H9 (cell line): ENCODE data around the gene RSBN1L. TPM values are rescaled to one million over a fixed set of nuclear protein-coding genes. Genes with fewer than 3 reads are reported as not detected.

Source experiments
- DNase-seq: peaks from one replicate; pipeline ENCODE4 v3.0.0-alpha.2; 2017
- H2AFZ ChIP-seq: one replicate; pipeline ENCODE4 v1.6.1; 2013; ENCODE audit warnings: mild to moderate bottlenecking, low read length, control low read depth, moderate library complexity
- H2AK5ac ChIP-seq: 2 replicates; pipeline ENCODE4 v1.6.1; 2013; ENCODE audit warnings: low read length, control low read depth, mixed read lengths; ENCODE audit not compliant: insufficient read length
- H2BK120ac ChIP-seq: one replicate; pipeline ENCODE4 v1.6.1; 2013; ENCODE audit warnings: low read depth, mild to moderate bottlenecking, low read length, control low read depth, inconsistent platforms; ENCODE audit not compliant: poor library complexity, severe bottlenecking
- H2BK12ac ChIP-seq: 2 replicates; pipeline ENCODE4 v1.6.1; 2013; ENCODE audit warnings: low read length, control low read depth, mixed read lengths, low read depth; ENCODE audit not compliant: insufficient read length
- H2BK15ac ChIP-seq: 2 replicates; pipeline ENCODE4 v1.6.1; 2013; ENCODE audit warnings: low read depth, low read length, control low read depth
- H2BK20ac ChIP-seq: one replicate; pipeline ENCODE4 v1.6.1; 2013; ENCODE audit warnings: low read depth, mild to moderate bottlenecking, low read length, control low read depth, inconsistent platforms; ENCODE audit not compliant: poor library complexity, severe bottlenecking
- H2BK5ac ChIP-seq: 2 replicates; pipeline ENCODE4 v1.6.1; 2013; ENCODE audit warnings: low read length, control low read depth, mixed read lengths; ENCODE audit not compliant: insufficient read length
- H3K14ac ChIP-seq: 2 replicates; pipeline ENCODE4 v1.6.1; 2013; ENCODE audit warnings: low read length, control low read depth; ENCODE audit not compliant: insufficient read depth
- H3K18ac ChIP-seq: 2 replicates; pipeline ENCODE4 v1.6.1; 2013; ENCODE audit warnings: low read depth, mild to moderate bottlenecking, mixed read lengths, low read length, control low read depth; ENCODE audit not compliant: insufficient read length
- H3K23ac ChIP-seq: 2 replicates; pipeline ENCODE4 v1.6.1; 2013; ENCODE audit warnings: low read length, control low read depth, mixed read lengths, low read depth; ENCODE audit not compliant: insufficient read length
- H3K23me2 ChIP-seq: 2 replicates; pipeline ENCODE4 v1.6.1; 2013; ENCODE audit warnings: low read depth, mild to moderate bottlenecking, mixed read lengths, low read length, control low read depth; ENCODE audit not compliant: insufficient read length, poor library complexity, severe bottlenecking
- H3K27ac ChIP-seq: 2 replicates; pipeline ENCODE4 v1.5.1; 2013; ENCODE audit warnings: low read length, control low read depth, mixed read lengths, low read depth; ENCODE audit not compliant: insufficient read length
- H3K27me3 ChIP-seq: 2 replicates; pipeline ENCODE4 v1.6.1; 2013; ENCODE audit warnings: low read length, control low read depth, inconsistent platforms; ENCODE audit not compliant: insufficient read depth
- H3K4ac ChIP-seq: 2 replicates; pipeline ENCODE4 v1.6.1; 2013; ENCODE audit warnings: low read depth, mild to moderate bottlenecking, control low read depth, inconsistent platforms, low read length, moderate library complexity
- H3K4me1 ChIP-seq: 2 replicates; pipeline ENCODE4 v1.6.1; 2013; ENCODE audit warnings: low read length, control low read depth, inconsistent platforms; ENCODE audit not compliant: insufficient read depth
- H3K4me2 ChIP-seq: 2 replicates; pipeline ENCODE4 v1.6.1; 2013; ENCODE audit warnings: low read length, control low read depth, mixed read lengths; ENCODE audit not compliant: insufficient read length, insufficient read depth
- H3K56ac ChIP-seq: 2 replicates; pipeline ENCODE4 v1.6.1; 2013; ENCODE audit warnings: low read depth, mild to moderate bottlenecking, mixed read lengths, low read length, control low read depth; ENCODE audit not compliant: insufficient read length
- H3K79me1 ChIP-seq: 2 replicates; pipeline ENCODE4 v1.6.1; 2013; ENCODE audit warnings: low read depth, mild to moderate bottlenecking, moderate library complexity, low read length, control low read depth, inconsistent platforms; ENCODE audit not compliant: insufficient read depth, poor library complexity, severe bottlenecking
- H3K79me2 ChIP-seq: 2 replicates; pipeline ENCODE4 v1.6.1; 2013; ENCODE audit warnings: low read length, control low read depth, inconsistent platforms; ENCODE audit not compliant: insufficient read depth
- H3K9ac ChIP-seq: 2 replicates; pipeline ENCODE4 v1.6.1; 2013; ENCODE audit warnings: low read length, control low read depth, mixed read lengths; ENCODE audit not compliant: insufficient read length; ENCODE audit errors: extremely low read depth
- H3K9me3 ChIP-seq: one replicate; pipeline ENCODE4 v1.6.1; 2013; ENCODE audit warnings: low read depth, low read length, inconsistent platforms; ENCODE audit not compliant: control insufficient read depth
- H3T11ph ChIP-seq: one replicate; pipeline ENCODE4 v1.6.1; 2013; ENCODE audit warnings: mild to moderate bottlenecking, low read length, control low read depth, inconsistent platforms
- H4K20me1 ChIP-seq: one replicate; pipeline ENCODE4 v1.6.1; 2013; ENCODE audit not compliant: control insufficient read depth, insufficient read length, insufficient read depth
- H4K5ac ChIP-seq: 2 replicates; pipeline ENCODE4 v1.6.1; 2013; ENCODE audit warnings: low read depth, mild to moderate bottlenecking, mixed read lengths, low read length, control low read depth; ENCODE audit not compliant: insufficient read length
- H4K8ac ChIP-seq: replicated peaks from 2 replicates; pipeline ENCODE4 v1.6.1; 2013; ENCODE audit warnings: low read length, control low read depth, mixed read lengths, low read depth; ENCODE audit not compliant: insufficient read length
- H4K91ac ChIP-seq: 2 replicates; pipeline ENCODE4 v1.6.1; 2013; ENCODE audit warnings: low read depth, mild to moderate bottlenecking, moderate library complexity, mixed read lengths, low read length, control low read depth; ENCODE audit not compliant: insufficient read length
- H3K27ac Mint-ChIP-seq, 3 experiments: 2 replicates in 2 of 3; 3 replicates in 1 of 3; pipeline ENCODE4 v1.8.0; 2020 to 2021; ENCODE audit warnings: mixed read lengths in 3 of 3, mild to moderate bottlenecking in 1 of 3, moderate library complexity in 1 of 3
- H3K27me3 Mint-ChIP-seq: 2 replicates; pipeline ENCODE4 v1.8.0; 2021; ENCODE audit warnings: low read depth, mild to moderate bottlenecking, moderate library complexity, mixed read lengths
- H3K36me3 Mint-ChIP-seq, 3 experiments: 2 replicates in 2 of 3; 3 replicates in 1 of 3; pipeline ENCODE4 v1.8.0; 2020 to 2021; ENCODE audit warnings: low read depth in 3 of 3, mixed read lengths in 3 of 3; ENCODE audit not compliant: insufficient read depth in 1 of 3
- H3K4me1 Mint-ChIP-seq, 2 experiments: 2 replicates each; pipeline ENCODE4 v1.8.0; 2020; ENCODE audit warnings: mixed read lengths in 2 of 2
- H3K4me3 Mint-ChIP-seq, 2 experiments: 2 replicates in 1 of 2; 3 replicates in 1 of 2; pipeline ENCODE4 v1.8.0; 2020 to 2021; ENCODE audit warnings: mild to moderate bottlenecking in 2 of 2, mixed read lengths in 2 of 2, moderate library complexity in 1 of 2
- H3K9me3 Mint-ChIP-seq, 2 experiments: 2 replicates in 1 of 2; 3 replicates in 1 of 2; pipeline ENCODE4 v1.8.0; 2020; ENCODE audit warnings: mild to moderate bottlenecking in 2 of 2, mixed read lengths in 2 of 2, moderate library complexity in 1 of 2
- CTCF ChIP-seq: fragments of 200-600 bp; sonication (generic); conservative IDR thresholded peaks from 3 replicates; pipeline ENCODE4 v1.8.0; 2021; ENCODE audit warnings: antibody characterized with exemption, mild to moderate bottlenecking
- WGBS: extraction: QIAGEN DNeasy Blood & Tissue Kit; methylation state at CpG from one replicate; pipeline ENCODE4 v1.1.7; 2013; ENCODE audit warnings: missing lambda C conversion rate, low lambda C conversion rate, mixed read lengths; ENCODE audit not compliant: insufficient read length; ENCODE audit errors: extremely low coverage; 5-methylcytosine and 5-hydroxymethylcytosine counted together
- total RNA-seq: library from RNA; stranded (reverse); gene quantifications from 2 replicates; pipeline ENCODE4 v1.2.1, GENCODE V29; 2021

RSBN1L gene
- total RNA-seq, 1 experiment from 2014 or later = 20.6 TPM

GRCh38 chr7:77738382-77738781 is 42.1 kb downstream of the RSBN1L start:
- Histone ChIP-seq H2BK20ac (no peak overlapping the region), H3K4me2 (no peak overlapping the region), H2BK15ac (no peak overlapping the region), H4K8ac (no peak overlapping the region), H3K27me3 (no peaks in the 10 kb centered on the region), H2AFZ (no peak overlapping the region), H3K27ac (no peak overlapping the region), H3T11ph (no peak overlapping the region), H3K56ac (no peak overlapping the region), H3K18ac (no peak overlapping the region), H4K5ac (no peak overlapping the region), H3K79me1 (no peaks in the 10 kb centered on the region), H2BK120ac (no peak overlapping the region), H3K79me2 (no peaks in the 10 kb centered on the region), H3K4ac (no peak overlapping the region), H3K23me2 (no peaks in the 10 kb centered on the region), H4K20me1 (no peaks in the 10 kb centered on the region), H3K23ac (no peak overlapping the region), H3K14ac (no peak overlapping the region), H3K4me1 (no peaks in the 10 kb centered on the region), H2BK5ac (no peak overlapping the region), H2AK5ac (no peak overlapping the region), H3K9me3 (no peaks in the 10 kb centered on the region), H3K9ac (no peak overlapping the region), H2BK12ac (no peak overlapping the region), H4K91ac (no peak overlapping the region)
- no CpG with 5 or more reads among the region's 1 CpG for WGBS
- Mint-ChIP-seq H3K27me3 (no peaks in the 10 kb centered on the region), H3K27ac (no peak overlapping the region), H3K4me1 (no peaks in the 10 kb centered on the region), H3K4me3 (no peak overlapping the region), H3K9me3 (no peaks in the 10 kb centered on the region), H3K36me3 (peaks cover 0 to 27% (median 14%) of the 10 kb centered on the region in 3 experiments; a peak in 6 of 7 replicates)
- no peak for TF ChIP-seq CTCF
- no peak for DNase-seq
